HG03342 (cell line): Measurements from ENCODE around the gene SYNPO2.
A peak's percentile ranks its signal among the peaks of the same experiment; 100 is the strongest.

Experiments used
- ATAC-seq: cut with Tn5 transposase; IDR thresholded peaks from one replicate; pipeline ENCODE4 v1.9.1; 2021; ENCODE audit warnings: mild to moderate bottlenecking, moderate library complexity; ENCODE audit not compliant: unreplicated experiment

SYNPO2 gene

DNA sequence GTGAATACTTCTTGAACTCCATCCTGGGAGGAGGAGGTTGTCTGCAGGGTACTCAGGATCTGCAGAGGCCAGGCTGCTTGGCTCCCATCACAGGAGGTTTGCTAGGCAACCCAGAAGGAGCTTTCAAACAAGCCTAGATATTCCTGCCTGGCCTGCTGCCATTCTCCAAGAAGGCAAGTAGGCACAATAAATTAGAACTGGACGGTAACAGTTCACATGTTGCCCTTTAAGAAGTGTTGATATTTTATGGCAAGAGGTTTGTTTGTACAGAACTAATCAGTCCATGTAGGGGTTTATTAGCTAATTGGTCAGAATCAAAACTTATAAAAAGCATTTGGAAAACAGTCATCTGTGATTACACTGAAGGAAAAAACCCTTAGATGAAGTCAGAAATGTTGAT is 39.3 kb downstream of the SYNPO2 start:
- ATAC-seq: no peak

GRCh38 chr4:118930255-118930654 is 41.6 kb downstream of the SYNPO2 start:
- ATAC-seq: no peak

DNA sequence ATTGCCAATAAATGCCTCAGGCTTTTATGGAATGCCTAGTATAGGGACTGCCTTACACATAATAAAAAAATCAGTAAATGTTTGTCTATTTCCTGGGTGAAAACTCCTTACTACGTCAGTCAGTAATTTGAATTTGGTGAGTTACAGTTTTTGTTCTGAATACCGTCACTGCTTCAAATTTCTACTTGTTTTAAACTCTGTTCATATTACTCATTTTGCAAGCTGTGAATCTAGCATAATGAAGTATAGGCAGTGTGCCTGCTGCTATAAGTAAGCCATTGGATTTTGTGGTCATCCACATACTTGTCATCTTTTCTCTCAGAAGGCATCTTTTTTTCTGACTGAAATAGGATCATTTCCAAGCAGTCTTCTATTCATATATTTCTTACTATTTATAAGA is 43.1 kb downstream of the SYNPO2 start:
- ATAC-seq: no peak

DNA sequence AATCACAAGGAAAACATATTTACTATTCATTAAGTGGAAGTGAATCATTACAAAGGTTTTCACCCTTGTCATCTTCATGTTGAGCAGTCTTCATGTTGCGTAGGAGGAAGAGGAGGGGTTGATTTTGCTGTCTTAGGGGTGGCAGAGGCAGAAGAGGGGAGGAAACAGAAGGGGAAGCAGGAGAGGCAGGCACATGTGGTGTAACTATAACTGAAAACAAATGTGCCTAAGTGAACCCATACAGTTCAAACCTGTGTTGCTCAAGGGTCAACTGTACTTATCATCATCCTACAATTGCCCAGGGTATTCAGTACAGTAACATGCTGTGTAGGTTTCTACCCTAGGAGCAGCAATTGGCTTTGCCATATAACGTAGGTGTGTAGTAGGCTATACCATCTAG is 47.2 kb downstream of the SYNPO2 start:
- no peak for ATAC-seq

- ATAC-seq: no peak
Measured at GRCh38 chr4:118936406-118936805, 47.8 kb downstream of the SYNPO2 start.

DNA sequence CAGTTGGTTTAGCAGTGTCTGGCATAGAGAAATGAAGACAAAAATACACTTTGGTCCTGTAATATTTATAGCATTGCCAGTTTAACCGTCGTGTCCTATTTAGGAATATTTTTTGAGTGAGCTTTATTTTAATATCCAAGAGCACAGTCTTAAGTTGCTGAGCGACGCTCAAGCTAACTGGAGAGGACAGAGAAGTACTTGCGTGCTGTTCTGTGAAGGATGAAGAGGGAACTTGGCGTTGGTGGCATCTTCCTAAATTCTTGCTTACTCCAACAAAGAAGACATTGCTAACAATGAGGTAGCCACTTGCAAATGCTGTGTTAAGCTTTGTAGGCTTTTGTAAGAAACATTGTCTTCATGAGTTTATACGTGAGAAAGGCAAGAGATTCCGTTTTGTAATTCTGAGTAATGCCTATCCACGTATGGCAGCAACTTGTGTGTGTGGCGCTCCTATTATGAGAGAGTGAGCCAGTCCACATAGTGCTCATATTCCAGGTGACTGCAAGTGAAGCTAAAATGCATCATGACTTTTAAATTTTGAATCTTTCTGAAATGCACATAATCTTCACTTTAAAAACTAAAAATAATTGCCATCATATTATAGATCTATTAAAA is 50.6 kb downstream of the SYNPO2 start:
- no peak for ATAC-seq

- no peak for ATAC-seq
Measured at GRCh38 chr4:118941149-118941548, 52.5 kb downstream of the SYNPO2 start.

DNA sequence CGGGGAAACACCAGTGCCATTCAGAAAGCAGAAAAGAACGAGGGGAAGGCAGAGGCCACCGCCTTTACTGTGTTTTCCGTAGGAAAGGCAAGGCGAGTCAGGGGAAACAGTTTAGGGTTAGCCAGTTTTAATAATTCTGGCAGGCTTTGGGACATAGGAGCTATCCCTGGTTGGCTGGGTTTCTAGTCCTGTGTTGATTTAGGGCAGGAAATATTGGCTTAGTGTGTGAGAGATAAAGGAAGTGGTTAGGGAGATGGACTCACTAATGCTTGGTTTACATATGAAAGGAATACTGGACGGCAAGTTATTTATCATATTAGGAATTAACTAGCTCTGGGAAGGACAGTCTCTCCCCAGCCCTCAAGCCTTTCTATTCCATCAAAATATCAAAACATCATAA is 53.1 kb downstream of the SYNPO2 start:
- no peak for ATAC-seq

GRCh38 chr4:118942465-118942864 is 53.8 kb downstream of the SYNPO2 start:
- no peak for ATAC-seq

- no peak for ATAC-seq
Measured at GRCh38 chr4:118947095-118947494, 58.4 kb downstream of the SYNPO2 start.

GRCh38 chr4:118948545-118949144 is 60.0 kb downstream of the SYNPO2 start:
- ATAC-seq: no peak

DNA sequence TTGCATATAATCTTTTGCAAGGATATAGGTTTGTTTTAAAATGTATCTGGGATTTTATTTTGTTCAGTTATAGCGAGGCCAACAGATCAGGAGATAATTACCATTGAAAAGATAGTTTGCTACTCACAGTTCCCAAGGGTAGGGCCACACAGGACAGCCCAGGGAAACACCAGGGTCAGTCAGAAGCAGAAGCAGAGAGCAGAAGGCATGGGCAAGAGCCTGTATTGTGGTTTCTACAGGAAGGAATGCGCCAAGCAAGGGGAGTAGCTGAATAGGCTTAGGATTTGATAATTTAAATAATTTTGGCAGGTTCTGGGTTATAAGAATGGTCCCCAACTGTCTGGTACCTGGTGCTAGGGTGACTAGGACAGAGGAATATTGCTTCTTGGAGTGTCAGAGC is 61.6 kb downstream of the SYNPO2 start:
- ATAC-seq: no peak

GRCh38 chr4:118950929-118951570 is 62.4 kb downstream of the SYNPO2 start:
- ATAC-seq: no peak

DNA sequence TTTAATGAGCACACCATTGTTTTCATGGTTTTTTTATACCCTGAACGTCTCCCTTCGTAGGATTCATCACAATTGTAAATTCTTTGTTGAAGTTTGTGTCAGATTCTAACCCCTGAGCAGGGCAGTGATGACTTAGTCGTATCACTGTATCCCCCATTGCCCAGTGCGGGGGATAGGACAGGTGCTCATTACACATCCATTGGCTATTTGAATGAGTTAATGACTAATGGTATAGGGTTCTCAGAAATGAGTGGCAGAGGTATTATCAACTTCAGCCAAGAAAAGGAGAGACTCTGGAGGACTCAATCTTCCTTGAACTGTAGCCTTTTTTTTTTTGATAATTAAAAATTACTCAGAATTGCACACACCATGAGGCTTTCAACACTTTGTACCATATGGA is 64.6 kb downstream of the SYNPO2 start:
- ATAC-seq: no peak

DNA sequence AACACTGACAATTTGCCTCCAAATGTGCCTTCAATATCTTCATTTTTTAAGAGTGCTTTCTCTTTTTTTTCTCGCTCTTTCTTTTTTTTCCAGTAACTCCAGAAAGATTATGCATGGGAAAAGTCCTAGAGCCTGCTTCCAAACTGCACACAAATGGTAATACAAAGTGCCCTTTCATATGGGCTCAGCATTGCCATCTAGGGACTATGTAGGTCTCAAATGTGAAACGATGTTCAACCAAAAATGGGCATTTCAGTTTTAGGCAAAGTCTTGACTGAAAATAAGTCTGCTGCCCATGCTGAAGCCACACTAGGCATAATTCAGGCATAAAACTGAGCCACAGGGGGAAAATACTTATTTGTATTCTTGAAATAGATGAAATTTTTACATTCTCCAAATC is 65.6 kb downstream of the SYNPO2 start:
- ATAC-seq: no peak

DNA sequence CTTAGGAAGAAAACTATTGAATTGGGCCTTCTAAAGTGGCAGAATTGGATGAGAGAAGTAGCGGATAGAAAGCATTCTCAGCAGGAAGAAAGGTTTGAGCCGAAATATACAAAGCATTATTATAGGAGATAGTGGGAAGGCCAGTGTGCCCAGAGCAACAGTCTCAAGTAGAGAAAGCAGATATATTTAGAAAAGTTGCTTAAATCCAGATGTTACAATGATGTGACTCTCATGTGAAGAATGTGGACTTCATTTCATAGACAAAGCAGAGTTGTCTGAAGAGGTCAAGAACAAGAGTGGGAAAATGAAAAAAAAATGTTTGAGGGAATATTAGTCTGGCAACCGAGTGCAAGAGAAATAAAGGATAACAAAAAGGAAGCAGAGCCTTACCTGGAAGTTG is 66.9 kb downstream of the SYNPO2 start:
- ATAC-seq: no peak

- no peak for ATAC-seq
Measured at GRCh38 chr4:118957722-118958445, 69.2 kb downstream of the SYNPO2 start.

DNA sequence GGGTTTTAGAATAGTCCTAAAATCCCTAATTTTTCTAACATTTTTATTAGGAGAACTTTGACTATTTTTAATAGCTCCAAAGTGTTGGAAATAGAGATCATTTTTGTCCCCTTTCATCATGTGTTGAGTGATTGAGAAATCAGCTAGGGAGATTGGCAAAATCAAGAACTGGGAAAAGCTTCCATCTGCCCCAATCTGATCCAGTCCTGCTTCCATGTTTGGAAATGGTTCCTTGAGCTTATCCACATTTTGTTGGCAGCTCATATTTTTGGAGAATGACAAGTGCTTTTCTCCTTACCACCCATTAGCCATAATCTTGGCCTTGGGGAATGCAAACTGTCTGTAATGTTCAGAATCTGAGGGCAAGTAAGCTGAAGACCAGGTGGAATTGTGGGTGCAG is 73.9 kb downstream of the SYNPO2 start:
- no peak for ATAC-seq

DNA sequence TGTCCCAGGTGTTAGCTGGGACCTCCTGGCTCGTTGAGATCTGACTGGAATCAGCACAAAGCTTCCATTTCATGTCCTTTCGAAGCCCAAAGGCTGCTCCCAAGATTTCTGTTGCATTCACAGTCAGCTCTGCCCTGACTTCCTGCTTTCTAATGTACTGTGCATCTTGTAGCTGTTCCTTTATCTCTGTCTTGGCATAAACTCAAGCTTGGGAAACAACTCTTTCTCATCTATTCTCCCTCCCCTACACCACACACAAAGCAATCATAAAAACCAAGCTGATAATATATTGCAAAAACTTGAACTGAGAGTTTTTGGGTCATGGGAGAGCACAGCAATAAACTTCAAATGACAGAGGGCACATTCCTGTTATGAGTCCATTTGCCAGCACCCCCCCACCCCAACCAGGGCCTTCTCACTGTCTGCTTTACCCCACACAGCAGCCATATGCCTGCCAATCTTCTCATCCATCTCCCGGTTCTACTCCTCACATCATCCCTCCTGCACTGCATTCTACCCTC is 76.3 kb downstream of the SYNPO2 start:
- no peak for ATAC-seq

- no peak for ATAC-seq
Measured at GRCh38 chr4:118967393-118967792, 78.7 kb downstream of the SYNPO2 start.

DNA sequence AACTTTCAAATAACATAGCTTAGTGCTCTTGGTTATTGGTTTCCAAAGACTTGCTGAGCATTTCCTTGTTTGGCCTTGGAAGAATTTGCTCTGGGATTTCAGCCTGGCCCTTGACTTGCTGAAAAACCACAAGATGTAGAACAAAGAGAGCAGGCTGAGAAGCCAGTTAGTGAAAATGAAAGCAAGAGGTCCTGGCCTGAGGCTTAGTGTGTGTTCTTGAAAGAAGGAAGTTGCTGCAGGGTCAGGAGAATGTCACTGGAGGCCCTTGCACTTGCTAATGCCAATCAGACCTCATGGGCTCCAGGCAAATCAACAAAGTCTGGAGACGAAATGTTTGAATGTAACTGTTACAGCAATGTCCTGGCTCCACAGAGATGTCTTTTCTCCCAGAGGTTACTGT is 79.4 kb downstream of the SYNPO2 start:
- ATAC-seq: peak; percentile 100

DNA sequence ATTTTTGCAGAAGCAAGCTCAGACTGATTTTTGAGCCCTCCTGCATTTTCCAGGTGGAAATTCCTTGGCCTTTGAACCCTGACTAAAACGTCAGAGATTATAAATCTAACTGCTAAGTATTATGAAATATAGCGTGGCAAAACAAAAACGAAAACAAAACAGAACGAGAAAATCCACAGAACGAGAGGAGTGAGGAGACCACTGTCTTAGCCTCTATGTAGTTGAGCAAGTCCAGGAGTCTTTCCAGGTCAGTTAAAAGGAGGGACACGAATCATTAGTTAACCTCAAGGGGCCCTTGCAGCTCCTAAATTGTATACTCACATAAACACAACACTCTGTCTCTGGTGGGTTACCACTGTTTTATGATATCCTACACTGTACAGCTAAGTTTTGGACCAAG is 80.2 kb downstream of the SYNPO2 start:
- no peak for ATAC-seq
